GM18511 (cell line): ENCODE results near the gene CDC37L1.
"Not testable (repeated sequence)": the region's sequence is repeated elsewhere in the genome, so short reads cannot be mapped to it uniquely, and the experiment has no call there.

Source experiments
- ATAC-seq: cut with Tn5 transposase; IDR thresholded peaks from one replicate; pipeline ENCODE4 v1.9.1; 2021; ENCODE audit warnings: mild to moderate bottlenecking, moderate library complexity; ENCODE audit not compliant: unreplicated experiment

The CDC37L1 gene

DNA sequence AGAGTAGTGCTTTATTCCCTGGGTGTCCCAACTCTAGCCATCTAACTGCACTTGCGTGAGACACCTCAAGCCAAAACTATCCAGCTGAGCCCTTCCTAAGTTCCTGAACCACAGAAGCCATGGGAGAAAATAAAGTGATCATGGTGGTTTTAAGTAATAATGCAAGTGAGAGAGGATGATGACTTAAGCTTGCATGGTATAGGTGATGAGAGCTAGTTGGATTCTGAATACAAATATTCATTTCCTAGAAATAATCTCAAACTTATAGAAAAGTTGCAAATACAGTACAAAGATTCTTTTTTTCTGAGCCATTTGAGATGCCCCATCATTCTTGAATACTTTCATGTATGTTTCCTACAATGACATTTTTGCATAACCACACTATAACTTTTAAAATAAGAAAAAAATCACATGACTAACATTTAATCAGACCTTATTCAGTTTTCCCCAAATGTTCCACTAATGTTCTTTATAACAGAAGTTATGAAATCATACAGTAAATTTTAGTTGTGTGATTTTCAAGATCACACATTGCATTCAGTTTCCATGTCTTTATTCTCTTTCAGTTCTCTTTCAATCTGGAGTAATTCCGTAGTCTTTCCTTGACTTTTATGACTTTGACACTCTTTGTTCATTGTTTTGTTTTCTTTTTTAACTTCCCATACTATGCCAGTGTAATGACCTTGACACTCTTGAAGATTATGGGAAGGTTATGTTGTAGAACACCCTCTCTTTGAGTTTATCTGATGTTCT, 67.1 kb downstream of the CDC37L1 start:
- no peak for ATAC-seq

GRCh38 chr9:4748612-4749011, 69.2 kb downstream of the CDC37L1 start:
- ATAC-seq, result no peak

- no peak for ATAC-seq
Measured at GRCh38 chr9:4750023-4750673, 70.8 kb downstream of the CDC37L1 start.

GRCh38 chr9:4754530-4754929, 75.2 kb downstream of the CDC37L1 start:
- not testable (repeated sequence) for ATAC-seq

DNA sequence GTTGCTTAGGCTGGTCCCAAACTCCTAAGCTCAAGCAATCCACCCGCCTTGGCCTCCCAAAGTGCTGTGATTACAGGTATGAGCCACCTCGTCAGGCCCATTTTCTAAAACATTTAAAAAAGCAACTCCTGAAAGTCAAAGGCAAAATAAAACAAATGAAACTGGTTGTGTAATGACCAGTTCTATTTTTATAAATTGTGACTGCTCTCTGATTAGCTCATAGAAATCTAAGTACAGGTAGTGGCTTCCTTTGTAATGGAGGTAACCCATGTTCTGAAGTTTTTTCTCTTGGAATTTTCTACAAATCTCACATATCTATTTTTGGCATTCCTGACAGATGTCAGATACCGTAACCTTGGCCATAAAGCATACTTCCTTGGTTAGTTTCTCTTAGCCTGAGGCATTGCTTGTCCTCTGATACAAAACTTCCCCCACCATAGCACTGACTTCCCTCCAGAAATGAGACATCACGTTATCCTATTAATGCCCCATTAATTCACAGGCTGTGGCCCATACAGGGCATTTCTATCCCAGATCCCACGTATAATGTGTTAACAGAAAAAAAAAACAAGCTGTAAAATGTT, 75.7 kb downstream of the CDC37L1 start:
- ATAC-seq, result peak; percentile 49

DNA sequence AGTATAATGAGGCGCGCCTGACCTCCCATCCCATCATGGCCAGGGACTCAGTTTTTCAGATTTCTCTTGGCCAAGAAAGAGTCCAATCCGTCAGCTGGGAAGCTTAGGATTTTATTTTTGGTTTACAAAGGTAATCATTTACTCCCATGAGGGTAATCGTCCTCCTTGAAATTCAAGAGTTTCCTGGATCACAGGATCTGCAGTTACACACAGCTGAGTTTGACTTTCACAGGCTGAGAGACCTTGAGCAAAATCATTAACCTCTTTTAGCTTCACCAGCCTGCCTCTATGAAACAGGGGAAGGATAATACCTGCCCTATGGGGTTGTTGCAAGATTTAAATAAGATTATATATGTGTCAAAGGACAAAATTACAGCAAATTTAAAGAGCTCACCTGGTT, 77.1 kb downstream of the CDC37L1 start:
- ATAC-seq, result no peak
